ENCODE data around the gene FYB1.

The FYB1 gene

GRCh38 chr5:39214912-39215709 is 4.3 kb downstream of the FYB1 start:
- DNase-seq (ENCODE audit: low read depth, low spot score), result no peak
- Histone ChIP-seq H3K9ac (ENCODE audit: insufficient read length) (no peak overlapping the region), H3K36me3 (ENCODE audit: insufficient read depth, low read length) (no peaks in the 10 kb centered on the region), H3K27ac (no peak overlapping the region), H3K4me3 (no peak overlapping the region), H3K9me3 (ENCODE audit: low read depth, low read length) (no peaks in the 10 kb centered on the region)
- TF ChIP-seq EZH2 (IDR thresholded peaks at IDR 0.05) (no peak), FOXP2 (optimal IDR thresholded peaks at IDR 0.05; ENCODE audit: control extremely low read depth, extremely low read length, insufficient read depth) (no peak), POLR2AphosphoS5 (IDR thresholded peaks at IDR 0.05; ENCODE audit: borderline replicate concordance, low read depth, low read length) (no peak)

- no peak overlapping the region for H3K4me3 ChIP-seq
- H3K36me3 ChIP-seq (ENCODE audit: insufficient read depth, low read length), result no peaks in the 10 kb centered on the region
- no peak for TF ChIP-seq POLR2AphosphoS5 (IDR thresholded peaks at IDR 0.05; ENCODE audit: borderline replicate concordance, low read depth, low read length)
- no peak for TF ChIP-seq FOXP2 (optimal IDR thresholded peaks at IDR 0.05; ENCODE audit: control extremely low read depth, extremely low read length, insufficient read depth)
- no peak for TF ChIP-seq EZH2 (IDR thresholded peaks at IDR 0.05)
- DNase-seq (ENCODE audit: low read depth, low spot score), result no peak
- H3K27ac ChIP-seq, result no peak overlapping the region
- no peaks in the 10 kb centered on the region for H3K9me3 ChIP-seq (ENCODE audit: low read depth, low read length)
- H3K9ac ChIP-seq (ENCODE audit: insufficient read length), result no peak overlapping the region
Observed at GRCh38 chr5:39213447-39214207, 5.7 kb downstream of the FYB1 start.

- no peak overlapping the region for H3K9ac ChIP-seq (ENCODE audit: insufficient read length)
- H3K4me3 ChIP-seq, result no peak overlapping the region
- TF ChIP-seq POLR2AphosphoS5 (IDR thresholded peaks at IDR 0.05; ENCODE audit: borderline replicate concordance, low read depth, low read length) (no peak), FOXP2 (optimal IDR thresholded peaks at IDR 0.05; ENCODE audit: control extremely low read depth, extremely low read length, insufficient read depth) (no peak), EZH2 (IDR thresholded peaks at IDR 0.05) (no peak)
- no peak for DNase-seq (ENCODE audit: low read depth, low spot score)
- no peaks in the 10 kb centered on the region for H3K9me3 ChIP-seq (ENCODE audit: low read depth, low read length)
- no peaks in the 10 kb centered on the region for H3K36me3 ChIP-seq (ENCODE audit: insufficient read depth, low read length)
- no peak overlapping the region for H3K27ac ChIP-seq
Observed at GRCh38 chr5:39211773-39212172, 7.6 kb downstream of the FYB1 start.

GRCh38 chr5:39209924-39210323 is 9.4 kb downstream of the FYB1 start:
- Histone ChIP-seq H3K9ac (ENCODE audit: insufficient read length) (no peak overlapping the region), H3K9me3 (ENCODE audit: low read depth, low read length) (no peaks in the 10 kb centered on the region), H3K36me3 (ENCODE audit: insufficient read depth, low read length) (no peaks in the 10 kb centered on the region), H3K27ac (no peak overlapping the region), H3K4me3 (no peak overlapping the region)
- TF ChIP-seq POLR2AphosphoS5 (IDR thresholded peaks at IDR 0.05; ENCODE audit: borderline replicate concordance, low read depth, low read length) (no peak), EZH2 (IDR thresholded peaks at IDR 0.05) (no peak), FOXP2 (optimal IDR thresholded peaks at IDR 0.05; ENCODE audit: control extremely low read depth, extremely low read length, insufficient read depth) (no peak)
- no peak for DNase-seq (ENCODE audit: low read depth, low spot score)

- no peak for TF ChIP-seq EZH2 (IDR thresholded peaks at IDR 0.05)
- no peak for TF ChIP-seq FOXP2 (optimal IDR thresholded peaks at IDR 0.05; ENCODE audit: control extremely low read depth, extremely low read length, insufficient read depth)
- no peak for TF ChIP-seq POLR2AphosphoS5 (IDR thresholded peaks at IDR 0.05; ENCODE audit: borderline replicate concordance, low read depth, low read length)
- H3K27ac ChIP-seq, result no peak overlapping the region
- H3K9ac ChIP-seq (ENCODE audit: insufficient read length), result no peak overlapping the region
- DNase-seq (ENCODE audit: low read depth, low spot score), result no peak
- H3K4me3 ChIP-seq, result no peak overlapping the region
- H3K9me3 ChIP-seq (ENCODE audit: low read depth, low read length), result no peaks in the 10 kb centered on the region
- H3K36me3 ChIP-seq (ENCODE audit: insufficient read depth, low read length), result no peaks in the 10 kb centered on the region
Observed at GRCh38 chr5:39208471-39208870, 10.9 kb downstream of the FYB1 start.

GRCh38 chr5:39207345-39208045 is 11.9 kb downstream of the FYB1 start:
- no peak for TF ChIP-seq POLR2AphosphoS5 (IDR thresholded peaks at IDR 0.05; ENCODE audit: borderline replicate concordance, low read depth, low read length)
- no peak for TF ChIP-seq FOXP2 (optimal IDR thresholded peaks at IDR 0.05; ENCODE audit: control extremely low read depth, extremely low read length, insufficient read depth)
- no peak for TF ChIP-seq EZH2 (IDR thresholded peaks at IDR 0.05)
- Histone ChIP-seq H3K9ac (ENCODE audit: insufficient read length) (no peak overlapping the region), H3K9me3 (ENCODE audit: low read depth, low read length) (no peaks in the 10 kb centered on the region), H3K4me3 (no peak overlapping the region), H3K27ac (no peak overlapping the region), H3K36me3 (ENCODE audit: insufficient read depth, low read length) (no peaks in the 10 kb centered on the region)
- no peak for DNase-seq (ENCODE audit: low read depth, low spot score)

GRCh38 chr5:39206630-39207321 is 12.6 kb downstream of the FYB1 start:
- TF ChIP-seq POLR2AphosphoS5 (IDR thresholded peaks at IDR 0.05; ENCODE audit: borderline replicate concordance, low read depth, low read length) (no peak), EZH2 (IDR thresholded peaks at IDR 0.05) (no peak), FOXP2 (optimal IDR thresholded peaks at IDR 0.05; ENCODE audit: control extremely low read depth, extremely low read length, insufficient read depth) (no peak)
- DNase-seq (ENCODE audit: low read depth, low spot score), result no peak
- Histone ChIP-seq H3K9ac (ENCODE audit: insufficient read length) (no peak overlapping the region), H3K27ac (no peak overlapping the region), H3K36me3 (ENCODE audit: insufficient read depth, low read length) (no peaks in the 10 kb centered on the region), H3K4me3 (no peak overlapping the region), H3K9me3 (ENCODE audit: low read depth, low read length) (no peaks in the 10 kb centered on the region)
